HG02870 (cell line): Measurements from ENCODE around the gene FHAD1.

Source experiments
- ATAC-seq: cut with Tn5 transposase; IDR thresholded peaks from one replicate; pipeline ENCODE4 v1.9.1; 2021; ENCODE audit warnings: mild to moderate bottlenecking, moderate library complexity; ENCODE audit not compliant: unreplicated experiment

Gene FHAD1

DNA sequence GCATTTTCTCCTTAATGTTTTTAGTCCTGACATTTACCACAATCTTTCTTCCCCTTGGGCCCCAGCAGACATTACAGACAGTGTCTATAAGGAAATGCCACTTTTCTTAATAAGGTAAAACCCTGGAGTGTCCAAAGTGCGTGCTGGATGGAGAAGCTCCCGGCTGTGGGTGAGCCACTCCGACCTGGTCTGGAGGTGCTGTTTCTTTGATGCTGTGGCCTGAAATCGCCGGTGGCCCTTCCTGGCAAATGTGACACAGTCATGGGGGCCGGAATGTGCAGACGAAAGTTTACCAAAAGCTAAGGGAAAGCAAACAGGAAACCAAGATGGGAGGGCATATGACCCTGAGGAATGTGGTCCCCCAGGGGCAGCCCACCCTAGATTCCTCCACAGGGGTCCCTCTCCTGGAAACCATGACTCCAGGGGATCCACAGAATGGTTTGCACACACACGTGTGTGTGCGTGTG is 77.9 kb downstream of the FHAD1 start:
- ATAC-seq: no peak

DNA sequence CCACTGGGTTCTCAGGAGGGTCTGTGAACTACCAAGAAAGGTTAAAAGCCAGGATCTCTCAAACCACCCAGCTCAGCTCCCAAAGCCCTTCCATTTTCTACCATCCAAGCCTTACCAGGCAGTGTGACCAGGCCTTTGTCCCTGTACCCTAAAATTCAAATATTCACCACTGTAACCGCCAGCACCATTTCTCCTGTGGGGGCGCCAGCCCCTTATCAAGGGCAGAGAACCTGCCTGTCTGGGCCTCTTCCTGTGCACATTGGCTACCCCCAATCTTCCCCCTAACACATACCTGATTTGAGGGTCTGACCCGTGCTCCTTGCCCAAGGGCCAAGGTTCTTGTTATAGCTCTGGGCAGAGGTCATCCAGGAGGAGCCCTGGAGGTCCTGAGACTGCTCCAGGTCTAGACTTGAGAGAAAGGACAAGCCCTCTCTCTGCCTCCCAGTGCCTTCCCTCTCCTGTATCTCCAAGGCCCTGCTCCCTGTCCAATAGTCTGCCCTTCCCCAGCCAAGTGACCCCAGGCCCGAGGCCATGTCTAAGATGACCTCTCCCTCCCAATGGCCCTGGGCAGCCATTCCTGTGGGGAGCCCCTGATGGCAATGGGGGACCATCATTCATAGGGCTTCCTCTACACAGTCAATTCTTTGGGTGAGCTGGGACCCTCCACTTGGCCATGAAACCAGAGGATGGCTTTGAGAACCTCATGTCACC is 78.5 kb downstream of the FHAD1 start:
- ATAC-seq: no peak

DNA sequence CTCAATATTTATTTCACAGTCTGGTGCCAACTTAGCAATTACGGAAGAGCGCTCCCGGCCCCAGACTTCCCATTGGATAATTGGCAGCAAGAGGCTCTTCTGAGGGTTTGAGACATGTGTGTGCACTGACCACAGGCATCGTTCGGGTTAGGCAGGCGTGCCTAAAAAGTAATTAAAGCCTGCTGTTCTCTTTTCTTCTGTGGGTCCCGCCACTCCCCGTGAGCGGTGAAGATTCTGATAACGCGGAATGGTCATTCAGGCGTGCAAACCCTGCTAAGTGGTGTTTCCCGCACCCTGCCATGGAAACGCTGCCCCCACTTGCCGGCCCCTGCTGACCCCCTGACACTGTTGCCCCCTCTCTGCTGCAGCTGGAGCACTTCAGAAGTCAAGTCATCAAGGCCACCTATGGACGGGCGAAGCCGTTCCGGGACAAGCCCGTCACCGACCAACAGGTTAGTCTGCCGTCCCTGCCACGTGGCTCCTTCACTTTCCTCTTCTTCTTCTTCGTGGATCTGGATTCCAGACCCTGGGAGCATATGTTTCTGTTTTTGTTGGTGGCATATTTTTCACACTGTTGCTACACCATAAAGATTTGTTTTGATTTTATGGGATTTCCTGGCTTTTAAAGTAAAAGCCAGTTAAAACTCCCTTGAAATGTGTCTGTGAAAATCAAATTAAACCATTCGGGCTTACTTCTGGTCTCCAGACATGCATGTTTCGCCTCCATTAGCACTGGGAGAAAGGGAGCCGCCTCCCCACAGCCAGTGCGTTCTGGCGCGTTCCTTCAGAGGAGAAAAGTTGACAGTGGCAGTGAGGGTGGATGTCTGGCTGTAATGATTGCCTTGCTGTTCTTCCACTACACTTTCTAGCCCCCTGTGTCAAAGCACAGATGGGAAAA is 79.9 kb downstream of the FHAD1 start:
- ATAC-seq: no peak

GRCh38 chr1:15328351-15329103 is 81.5 kb downstream of the FHAD1 start:
- no peak for ATAC-seq

GRCh38 chr1:15329104-15329820 is 82.2 kb downstream of the FHAD1 start:
- ATAC-seq: no peak

DNA sequence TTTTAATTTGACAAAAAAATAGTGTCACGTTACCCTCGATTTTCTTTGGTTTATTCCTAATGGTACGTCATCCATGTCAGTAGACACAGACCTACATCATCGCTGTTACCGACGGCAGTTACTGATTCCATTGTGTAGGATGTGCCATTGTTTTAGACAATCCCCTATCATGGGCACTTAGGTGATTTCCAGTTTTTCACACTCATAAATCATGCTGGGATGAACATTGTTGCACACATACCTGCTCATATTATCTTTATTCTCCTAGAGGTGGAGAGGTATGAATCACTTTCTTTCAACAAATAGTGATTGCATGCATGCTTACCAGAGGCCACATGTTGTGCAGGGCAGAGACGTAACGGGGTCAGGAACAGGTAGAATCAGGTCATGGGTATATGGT is 83.0 kb downstream of the FHAD1 start:
- no peak for ATAC-seq

DNA sequence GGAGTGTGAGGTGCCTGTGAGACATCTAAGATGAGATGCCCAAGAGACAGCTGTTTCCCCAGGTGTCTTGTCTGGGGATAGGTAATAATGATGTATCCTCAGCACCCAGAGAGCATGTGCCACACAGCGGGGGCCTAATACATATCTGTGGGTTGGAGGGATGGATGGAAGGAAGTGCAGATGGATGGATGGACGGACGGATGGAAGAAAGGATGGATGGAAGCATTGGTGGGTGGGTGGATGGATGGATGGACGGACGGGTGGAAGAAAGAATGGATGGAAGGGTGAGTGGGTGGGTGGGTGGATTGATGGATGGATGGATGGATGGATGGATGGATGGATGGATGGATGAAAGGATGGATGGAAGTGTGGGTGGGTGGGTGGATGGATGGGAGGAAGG is 84.2 kb downstream of the FHAD1 start:
- no peak for ATAC-seq

GRCh38 chr1:15331734-15332133 is 84.7 kb downstream of the FHAD1 start:
- no peak for ATAC-seq

- no peak for ATAC-seq
These were observed 85.5 kb downstream of the FHAD1 start for GRCh38 chr1:15332525-15332924.

DNA sequence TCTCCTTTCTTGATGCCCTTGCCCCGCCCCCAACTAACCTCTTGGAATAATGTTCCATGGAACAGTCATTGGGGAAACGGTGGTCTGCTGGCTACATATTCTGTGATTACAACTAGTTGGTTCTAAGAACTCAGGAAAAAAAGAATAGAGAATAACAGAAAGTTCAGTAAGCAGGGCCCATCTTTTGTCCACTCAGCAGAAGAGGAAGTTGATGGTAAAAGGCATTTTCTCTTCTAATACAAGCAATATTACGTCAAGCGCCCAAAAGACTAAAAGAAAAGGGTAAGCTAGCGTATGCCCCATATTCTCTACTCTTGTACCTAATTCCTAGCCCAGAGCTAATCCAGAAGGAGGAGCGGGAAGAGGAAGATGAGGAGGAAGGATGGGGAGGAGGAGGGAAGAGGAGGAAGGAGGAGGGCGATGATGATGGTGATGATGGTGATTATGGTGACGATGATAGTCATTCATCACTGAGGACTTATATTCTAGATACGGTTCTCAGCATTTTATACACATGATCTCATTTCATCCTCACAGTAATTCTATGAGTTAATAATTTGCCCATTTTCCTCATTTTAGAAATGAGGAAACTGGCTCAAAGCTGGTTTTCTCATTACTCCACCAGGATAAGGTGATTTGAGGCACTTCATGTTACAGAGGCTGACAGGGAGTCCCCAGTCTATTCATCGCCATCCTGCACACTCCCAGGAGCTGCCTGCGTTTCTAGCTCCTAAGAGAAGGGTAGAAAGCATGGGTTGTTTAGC is 86.1 kb downstream of the FHAD1 start:
- ATAC-seq: no peak

DNA sequence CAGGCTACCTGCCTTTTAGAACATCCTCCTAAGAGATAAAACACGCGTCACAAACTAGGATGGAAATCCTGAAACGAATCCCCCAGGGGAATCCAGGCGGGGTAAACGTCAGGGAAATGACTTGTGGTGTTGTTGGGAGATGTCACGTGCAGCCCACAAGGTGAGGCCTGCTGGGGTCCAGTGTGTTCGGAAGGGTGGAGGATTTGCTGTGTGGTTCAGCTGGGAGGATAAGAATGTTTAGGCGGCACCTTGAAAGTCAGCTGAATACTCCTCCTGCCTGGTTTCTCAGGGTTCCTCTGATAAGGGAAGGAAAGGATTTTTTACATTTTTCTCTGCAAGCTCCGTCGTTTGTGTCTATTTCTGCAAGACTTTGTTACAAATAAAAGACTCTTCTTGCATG is 88.0 kb downstream of the FHAD1 start:
- ATAC-seq: no peak

- ATAC-seq: no peak
These were observed 89.8 kb downstream of the FHAD1 start for GRCh38 chr1:15336866-15337265.

DNA sequence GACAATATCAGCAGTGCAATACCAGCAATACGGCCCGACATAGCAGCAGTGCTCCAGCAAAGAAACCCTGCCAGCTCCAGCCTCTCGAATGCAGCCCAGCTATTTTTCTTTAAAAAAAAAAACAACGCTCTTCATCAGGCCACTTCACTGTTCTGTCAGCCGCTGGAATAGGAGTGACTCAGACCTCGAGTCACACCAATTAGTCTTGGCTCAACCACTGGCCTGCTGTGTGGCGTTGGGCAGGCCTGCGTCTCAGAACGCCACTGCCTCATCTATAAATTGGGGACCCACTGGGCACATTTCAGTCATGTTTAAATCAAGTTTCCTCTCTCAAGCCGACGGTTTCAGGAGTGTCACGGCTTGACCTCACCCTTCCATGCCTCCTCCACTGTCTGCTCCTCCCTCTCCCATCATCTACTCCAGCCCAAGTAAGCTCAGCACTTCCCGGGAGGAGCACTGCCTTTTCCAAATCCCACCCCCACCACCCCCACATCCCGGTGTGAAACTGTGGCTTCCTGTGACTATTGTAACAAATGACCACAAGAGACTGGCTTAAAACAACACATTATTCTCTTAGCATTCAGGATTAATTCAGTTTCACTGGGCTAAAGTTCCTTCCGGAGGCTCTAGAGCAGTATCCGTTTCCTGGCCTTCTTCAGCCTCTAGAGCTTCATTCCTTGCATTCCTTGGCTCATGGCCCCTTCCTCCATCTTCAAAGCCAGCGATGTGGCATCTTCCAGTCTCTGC is 90.8 kb downstream of the FHAD1 start:
- no peak for ATAC-seq

- no peak for ATAC-seq
These were observed 92.5 kb downstream of the FHAD1 start for GRCh38 chr1:15339570-15339969.

- no peak for ATAC-seq
These were observed 94.2 kb downstream of the FHAD1 start for GRCh38 chr1:15341228-15341627.

GRCh38 chr1:15341634-15342407 is 94.8 kb downstream of the FHAD1 start:
- no peak for ATAC-seq

DNA sequence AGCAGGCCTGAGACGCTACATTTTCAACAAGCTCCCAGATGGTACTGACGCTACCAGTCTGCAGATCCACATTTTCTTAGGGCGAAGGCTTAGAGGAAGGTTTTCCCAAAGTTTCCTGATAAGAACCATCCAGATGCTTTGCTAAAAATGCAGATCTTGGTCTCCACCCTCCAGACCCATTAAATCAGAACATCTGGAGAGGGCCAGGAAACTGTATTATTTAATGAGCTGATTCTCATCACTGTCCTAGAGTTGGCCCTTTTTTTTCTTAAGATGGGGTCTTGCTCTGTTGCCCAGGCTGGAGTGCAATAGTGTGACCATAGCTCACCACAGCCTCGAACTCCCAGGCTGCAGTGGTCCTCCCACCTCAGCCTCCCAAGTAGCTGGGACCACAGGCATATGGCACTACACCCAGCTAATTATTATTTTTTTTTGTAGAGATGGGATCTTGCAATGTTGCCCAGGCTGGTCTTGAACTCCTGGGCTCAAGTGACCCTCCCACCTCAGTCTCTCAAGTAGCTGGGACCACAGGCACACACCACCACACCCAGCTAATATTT is 95.5 kb downstream of the FHAD1 start:
- ATAC-seq: no peak

GRCh38 chr1:15343099-15343498 is 96.1 kb downstream of the FHAD1 start:
- ATAC-seq: no peak
